Left ventricle myocardium inferior (tissue), 1 donor: ENCODE data around the gene CUEDC1. TPM values are rescaled to one million over a fixed set of nuclear protein-coding genes. Genes with fewer than 3 reads are reported as not detected.

ENCODE experiments used
- DNase-seq: peaks from one replicate; pipeline ENCODE4 v3.0.0-alpha.2; 2020
- H3K27ac ChIP-seq: fragments of 200-600 bp; replicated peaks from 2 replicates; pipeline ENCODE4 v1.8.0; 2021
- H3K27me3 ChIP-seq: fragments of 200-600 bp; 2 replicates; pipeline ENCODE4 v1.8.0; 2021; ENCODE audit warnings: low read depth
- H3K36me3 ChIP-seq: fragments of 200-600 bp; 2 replicates; pipeline ENCODE4 v1.8.0; 2021
- H3K4me1 ChIP-seq: fragments of 200-600 bp; 2 replicates; pipeline ENCODE4 v1.8.0; 2021
- H3K4me3 ChIP-seq: fragments of 200-600 bp; 2 replicates; pipeline ENCODE4 v1.8.0; 2021; ENCODE audit warnings: mild to moderate bottlenecking, moderate library complexity
- H3K9me3 ChIP-seq: fragments of 200-600 bp; replicated peaks from 2 replicates; pipeline ENCODE4 v1.8.0; 2021
- CTCF ChIP-seq: fragments of 200-600 bp; IDR thresholded peaks from 2 replicates; pipeline ENCODE4 v1.8.0; 2021; ENCODE audit warnings: antibody characterized with exemption, mild to moderate bottlenecking, borderline replicate concordance
- intact Hi-C: fragments of 100-400 bp; cut with micrococcal nuclease; formaldehyde crosslinking; loops from one replicate; pipeline ENCODE4 v1.11.0; 2022
- total RNA-seq: library from RNA; stranded (reverse); fragmentation: NEBNext Ultra II Directional; extraction: Animal tissue kit (Norgen Biotek cat#: 25700); gene quantifications from one replicate; pipeline ENCODE4 v1.2.1, GENCODE V29; 2021
- donor health status: DM: no; HTN: yes; CAD: no; lungs with severe emphysema.

Gene CUEDC1
- total RNA-seq, 1 donor from 2014 or later: 43.2 TPM

DNA sequence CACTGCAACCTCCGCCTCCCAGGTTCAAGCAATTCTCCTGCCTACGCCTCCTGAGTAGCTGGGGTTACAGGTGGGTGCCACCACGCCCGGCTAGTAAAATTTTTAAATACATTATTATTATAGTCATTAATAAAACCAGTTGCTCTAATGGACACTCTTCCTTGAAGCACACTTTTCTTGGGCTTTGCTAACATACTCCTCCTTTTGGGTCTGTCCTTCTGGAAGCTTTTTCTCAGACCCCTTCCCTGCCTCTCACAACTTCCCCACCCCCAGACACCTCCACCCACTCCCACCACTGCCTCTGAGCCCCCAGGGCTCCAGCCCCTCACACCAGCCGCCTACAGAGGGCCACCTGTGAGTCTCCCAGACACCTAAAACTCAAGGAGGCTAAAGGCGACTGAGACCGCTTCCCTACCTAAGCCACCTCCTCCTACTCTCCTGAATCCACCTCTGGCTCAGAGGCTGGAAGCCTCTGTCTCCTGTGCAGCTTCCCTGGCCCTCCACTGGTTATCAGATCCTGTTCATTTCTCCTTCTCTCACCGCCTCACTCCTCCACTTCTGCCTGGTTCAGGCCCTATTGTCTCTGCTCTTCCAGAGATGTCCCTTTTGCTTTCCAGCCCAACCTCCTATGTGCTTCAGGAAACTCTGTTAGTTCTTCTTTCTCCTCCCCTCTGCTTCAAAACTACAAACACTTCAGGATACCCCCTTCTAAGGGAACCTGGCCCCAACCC is 2.1 kb upstream of the CUEDC1 start:
- H3K9me3 ChIP-seq: no peaks in the 10 kb centered on the region
- H3K4me3 ChIP-seq: no peak overlapping the region
- H3K4me1 ChIP-seq: peaks cover 40% of the 10 kb centered on the region
- no peak overlapping the region for H3K27ac ChIP-seq
- intact Hi-C loops: no loop called here
- no peaks in the 10 kb centered on the region for H3K27me3 ChIP-seq
- no peak for DNase-seq
- no peak for TF ChIP-seq CTCF
- no peaks in the 10 kb centered on the region for H3K36me3 ChIP-seq

GRCh38 chr17:57956291-57957119 is 1.3 kb upstream of the CUEDC1 start:
- H3K4me1 ChIP-seq: peaks cover 47% of the 10 kb centered on the region
- H3K36me3 ChIP-seq: no peaks in the 10 kb centered on the region
- intact Hi-C loops: no loop called here
- DNase-seq: no peak
- peak overlapping the region; percentile 100 for H3K27ac ChIP-seq
- TF ChIP-seq CTCF: no peak
- no peaks in the 10 kb centered on the region for H3K9me3 ChIP-seq
- H3K27me3 ChIP-seq: no peaks in the 10 kb centered on the region
- H3K4me3 ChIP-seq: no peak overlapping the region

DNA sequence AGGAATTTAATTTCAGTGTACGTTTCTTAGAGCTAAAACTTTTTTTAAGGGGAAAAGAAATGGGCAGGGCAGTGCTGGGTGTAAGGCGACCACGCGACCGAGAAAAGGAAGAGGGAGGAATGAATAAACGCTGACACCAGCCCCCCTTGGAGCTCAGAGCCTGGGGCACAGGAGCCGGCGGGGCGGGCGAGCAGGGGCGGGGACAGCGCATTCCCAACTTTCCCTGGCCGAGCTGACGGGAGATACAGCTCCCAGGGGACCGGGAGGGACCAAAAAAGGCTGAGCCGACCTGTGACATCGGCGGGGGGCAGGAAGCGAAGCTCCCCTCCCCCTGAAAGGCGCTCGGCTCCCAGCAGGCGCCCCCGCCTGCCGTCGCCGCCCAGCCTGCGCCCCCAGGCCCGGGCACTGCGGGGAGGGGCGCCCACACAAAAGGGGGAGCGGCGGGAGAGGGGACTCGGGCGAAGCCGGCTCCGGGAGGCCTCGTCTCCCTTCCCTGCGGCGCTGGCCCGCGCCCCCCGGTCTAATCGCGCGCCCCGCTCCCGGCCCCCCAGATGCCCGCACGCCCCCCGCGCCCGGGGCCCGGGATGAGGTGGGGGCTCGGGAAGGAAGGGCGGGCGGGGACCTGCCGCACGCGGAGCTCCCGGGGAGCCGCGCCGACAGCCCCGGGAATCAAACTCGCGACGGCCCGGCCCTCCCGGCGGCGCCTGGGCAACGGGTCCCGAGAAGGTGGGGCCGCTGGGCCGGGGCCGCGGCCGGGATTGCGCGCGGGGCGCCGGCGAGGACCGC is 622 bp downstream of the CUEDC1 start:
- peak; percentile 91 for DNase-seq
- intact Hi-C loops: no loop called here
- H3K9me3 ChIP-seq: no peaks in the 10 kb centered on the region
- TF ChIP-seq CTCF: no peak
- H3K27me3 ChIP-seq: no peaks in the 10 kb centered on the region
- no peaks in the 10 kb centered on the region for H3K36me3 ChIP-seq
- H3K4me1 ChIP-seq: peaks cover 67% of the 10 kb centered on the region
- peak overlapping the region; percentile 100 for H3K27ac ChIP-seq
- H3K4me3 ChIP-seq: peak overlapping the region; percentile 95

- Histone ChIP-seq H3K4me1 (peaks cover 74% of the 10 kb centered on the region), H3K9me3 (no peaks in the 10 kb centered on the region), H3K27me3 (no peaks in the 10 kb centered on the region), H3K36me3 (no peaks in the 10 kb centered on the region), H3K27ac (peak overlapping the region; percentile 100), H3K4me3 (peak overlapping the region; percentile 95)
- peak; percentile 13 for DNase-seq
- no peak for TF ChIP-seq CTCF
- intact Hi-C loops: no loop called here
Observed at GRCh38 chr17:57953705-57954396, 1.4 kb downstream of the CUEDC1 start.

DNA sequence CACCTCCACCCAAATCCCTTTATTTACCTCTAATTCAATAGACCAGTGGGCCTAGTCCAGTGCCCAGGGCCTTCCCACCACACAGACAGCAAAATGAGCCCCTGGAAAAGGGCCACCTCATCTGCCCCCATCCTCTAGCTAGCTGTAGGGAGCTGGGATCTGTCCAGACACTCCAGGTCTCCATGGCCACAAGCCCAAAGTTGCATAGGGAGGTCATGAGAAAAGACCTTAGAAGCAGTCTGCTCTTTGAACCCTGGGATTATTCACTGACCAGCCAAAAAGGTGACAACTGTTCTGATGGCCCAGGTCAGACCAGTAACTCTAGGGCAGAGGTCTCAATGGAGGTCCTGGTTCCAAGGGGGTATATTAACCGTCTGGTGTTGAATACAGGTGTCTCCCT is 2.0 kb downstream of the CUEDC1 start:
- Histone ChIP-seq H3K9me3 (no peaks in the 10 kb centered on the region), H3K4me1 (peaks cover 80% of the 10 kb centered on the region), H3K4me3 (peak overlapping the region; percentile 95), H3K27ac (peak overlapping the region; percentile 100), H3K27me3 (no peaks in the 10 kb centered on the region), H3K36me3 (no peaks in the 10 kb centered on the region)
- intact Hi-C loops: no loop called here
- DNase-seq: no peak
- TF ChIP-seq CTCF: no peak
